Left renal cortex interstitium (tissue), 4 donors: ENCODE data around the gene NTN1. TPM values are rescaled to one million over a fixed set of nuclear protein-coding genes. Genes with fewer than 3 reads are reported as not detected.
"Not testable (repeated sequence)": the region's sequence is repeated elsewhere in the genome, so short reads cannot be mapped to it uniquely, and the experiment has no call there.

Source experiments
- DNase-seq, 4 donors: peaks; one replicate each; pipeline ENCODE4 v3.0.0-alpha.2; 2013; ENCODE audit warnings: low read depth in 4 of 4, low spot score in 2 of 4, missing footprints in 1 of 4
- polyA plus RNA-seq, 4 donors: library from polyadenylated mRNA; unstranded; fragments of 120-200 nt; gene quantifications; one replicate each; pipeline ENCODE4 v1.2.1, GENCODE V29; 2013; ENCODE audit not compliant: insufficient read length in 4 of 4

The NTN1 gene
- polyA plus RNA-seq, 4 donors = 2.1 to 10.4 (median 5.7) TPM

- DNase-seq = no peak
These were observed 218.7 kb downstream of the NTN1 start for GRCh38 chr17:9239793-9240658.

DNA sequence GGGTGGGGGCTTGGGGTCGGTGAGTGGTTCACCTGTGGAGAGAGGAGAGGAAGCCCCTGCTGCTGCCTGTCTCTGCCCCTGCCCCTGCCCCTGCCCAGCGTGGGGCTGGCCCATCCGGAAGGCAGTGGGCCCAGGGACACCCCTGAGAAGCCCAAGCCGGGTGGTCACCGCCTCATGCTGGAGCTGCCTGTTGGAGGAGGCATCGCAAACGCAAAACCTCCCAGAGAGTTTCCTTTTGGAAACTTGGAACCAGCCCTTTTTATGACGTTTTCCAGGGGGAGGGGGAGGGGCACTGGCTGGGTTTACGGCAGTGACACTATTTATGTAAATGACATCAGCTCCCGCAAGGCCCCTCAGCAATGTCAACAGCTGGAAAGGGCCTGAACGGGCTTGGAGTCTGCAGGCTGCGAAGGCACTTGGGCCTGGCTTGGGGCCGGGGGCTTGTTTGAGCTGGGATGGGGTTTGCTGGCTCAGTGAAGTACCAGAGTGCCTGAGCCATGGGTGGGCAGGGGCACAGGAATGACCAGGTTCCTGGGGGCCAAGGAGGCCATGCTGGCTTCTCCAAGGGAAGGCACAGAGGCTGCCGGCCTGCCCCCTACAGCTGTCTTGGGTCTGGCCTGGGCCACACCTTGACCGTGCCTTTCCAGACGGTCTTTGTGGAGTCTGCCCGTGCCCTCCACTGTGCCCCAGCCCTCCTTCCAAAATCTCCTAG lies 219.5 kb downstream of the NTN1 start:
- peak in 3 of 4 donors; percentile 70 to 76 (median 74) for DNase-seq

DNA sequence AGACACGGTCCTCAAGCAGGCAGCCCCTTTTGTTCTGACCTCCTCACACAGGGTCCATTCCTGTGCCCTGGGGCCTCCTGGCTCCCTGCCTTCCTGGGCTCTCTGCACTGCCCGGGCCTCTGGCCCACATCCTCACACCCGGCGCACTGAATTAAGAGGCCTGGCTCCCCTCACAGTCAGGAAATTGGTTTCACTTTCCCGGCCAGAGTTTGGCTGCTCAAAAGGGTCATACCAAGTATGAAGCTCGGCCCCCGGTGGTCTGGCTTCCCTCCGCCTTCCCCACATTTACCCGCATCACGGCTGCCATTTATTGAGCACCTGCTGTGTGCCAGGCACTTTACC lies 220.0 kb downstream of the NTN1 start:
- DNase-seq = no peak

DNA sequence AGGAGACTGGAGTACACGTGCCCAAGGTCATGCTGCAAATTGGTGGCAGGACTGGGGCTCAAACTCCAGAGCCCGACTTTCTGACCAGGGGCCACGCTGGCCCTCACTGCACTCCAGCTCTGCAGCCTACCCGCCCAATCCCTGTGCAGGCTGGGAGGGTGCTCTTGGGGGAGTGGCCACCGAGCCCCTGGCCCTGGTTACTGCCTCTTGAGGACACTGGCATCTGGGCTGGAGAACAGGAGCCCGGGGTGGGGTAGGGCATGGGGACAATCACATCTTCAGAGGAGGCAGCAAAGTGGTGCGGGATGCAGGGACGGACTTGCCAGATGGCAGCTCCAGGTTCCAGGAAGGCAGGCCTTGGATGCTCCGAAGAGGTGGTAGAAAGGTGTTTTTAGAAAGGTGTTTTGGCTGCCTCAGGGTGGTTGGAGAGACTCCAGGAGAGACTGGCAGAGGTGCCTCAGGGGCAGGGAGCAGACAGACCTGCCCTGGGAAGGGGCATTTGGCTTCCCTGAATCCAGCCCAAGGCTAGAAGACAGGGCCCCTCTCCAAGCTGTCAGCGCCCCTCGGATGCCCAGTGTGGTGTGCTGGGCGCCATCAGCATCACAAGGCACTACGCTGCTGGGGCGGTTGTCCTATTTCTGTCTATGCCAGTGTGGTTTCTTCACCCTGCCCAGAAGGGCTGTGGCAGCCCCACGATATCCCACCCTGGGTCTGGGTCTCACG lies 220.6 kb downstream of the NTN1 start:
- DNase-seq = no peak

DNA sequence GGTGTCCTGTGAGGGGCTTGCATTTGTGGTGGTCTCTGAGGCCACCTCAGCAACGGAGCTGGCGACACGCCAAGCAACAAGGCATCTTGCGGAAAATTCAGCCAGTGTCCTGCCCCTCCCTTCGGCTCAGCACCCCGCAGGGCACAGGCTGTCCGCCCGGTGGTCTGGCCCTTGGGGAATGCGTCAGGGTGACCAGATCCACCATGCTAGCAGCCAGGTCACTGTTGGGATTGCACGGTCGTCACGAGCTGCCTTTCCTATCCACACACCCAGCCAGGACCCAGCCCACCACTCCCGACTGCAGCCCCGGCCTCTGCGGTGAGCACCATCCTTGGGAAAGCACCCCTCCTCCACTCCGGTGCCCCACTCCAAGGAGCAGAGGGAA lies 221.2 kb downstream of the NTN1 start:
- no peak for DNase-seq

- no peak for DNase-seq
These were observed 221.7 kb downstream of the NTN1 start for GRCh38 chr17:9242983-9243382.

- no peak for DNase-seq
These were observed 223.0 kb downstream of the NTN1 start for GRCh38 chr17:9244066-9245052.

- no peak for DNase-seq
These were observed 226.2 kb downstream of the NTN1 start for GRCh38 chr17:9247401-9247938.

DNA sequence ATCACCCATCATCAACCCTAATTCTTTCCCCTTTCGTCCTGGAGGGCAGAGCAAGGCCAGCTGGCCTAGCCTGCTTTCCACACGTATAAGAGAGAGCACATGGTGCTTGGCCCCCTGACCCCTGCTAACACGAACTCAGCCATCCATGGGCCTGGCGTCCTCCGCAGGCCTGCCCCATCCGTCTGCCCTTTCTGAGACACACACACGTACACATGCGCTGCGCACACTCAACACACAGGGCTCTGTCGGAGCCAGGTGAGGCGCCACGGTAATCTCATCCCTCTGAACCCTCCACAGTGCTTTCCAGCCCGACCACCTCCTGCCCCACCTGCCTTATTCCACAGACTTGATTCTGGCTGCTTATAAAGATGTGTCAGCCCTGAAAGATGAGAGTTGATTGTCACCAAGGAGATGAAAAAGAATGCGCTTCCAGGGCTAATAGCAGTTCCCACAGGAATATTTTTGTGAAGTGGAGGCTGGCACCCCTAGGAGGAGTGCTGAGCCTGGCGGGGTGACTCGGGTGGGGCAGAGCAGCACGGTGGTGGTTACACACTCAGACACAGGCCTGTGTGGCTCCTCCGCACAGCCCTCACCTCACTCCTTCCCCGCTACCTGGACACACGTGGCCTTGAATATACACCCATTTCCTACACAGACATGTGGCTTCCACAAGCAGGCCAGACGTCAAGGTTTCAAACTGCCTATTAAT lies 228.1 kb downstream of the NTN1 start:
- DNase-seq = no peak

- DNase-seq = no peak
These were observed 230.0 kb downstream of the NTN1 start for GRCh38 chr17:9251273-9251672.

DNA sequence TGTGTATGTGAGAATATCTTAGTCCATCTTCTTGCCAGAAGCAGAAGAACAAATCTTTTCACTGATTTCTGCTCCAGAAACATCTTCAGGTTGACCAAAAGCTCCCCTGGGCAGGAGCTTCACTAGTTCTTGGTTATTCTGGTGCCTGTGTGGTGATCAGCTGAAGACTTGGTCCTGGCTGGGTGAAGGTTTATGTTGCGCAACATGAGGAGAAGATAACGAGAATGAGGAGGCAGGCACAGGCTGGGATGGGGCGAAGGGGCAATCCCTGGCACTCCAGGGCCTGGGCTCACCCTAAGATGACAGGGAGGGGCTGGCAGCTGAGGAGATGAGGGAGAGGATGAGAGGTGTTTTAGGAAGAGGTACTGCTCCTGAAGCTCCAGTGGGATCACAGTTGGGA lies 232.0 kb downstream of the NTN1 start:
- no peak for DNase-seq

DNA sequence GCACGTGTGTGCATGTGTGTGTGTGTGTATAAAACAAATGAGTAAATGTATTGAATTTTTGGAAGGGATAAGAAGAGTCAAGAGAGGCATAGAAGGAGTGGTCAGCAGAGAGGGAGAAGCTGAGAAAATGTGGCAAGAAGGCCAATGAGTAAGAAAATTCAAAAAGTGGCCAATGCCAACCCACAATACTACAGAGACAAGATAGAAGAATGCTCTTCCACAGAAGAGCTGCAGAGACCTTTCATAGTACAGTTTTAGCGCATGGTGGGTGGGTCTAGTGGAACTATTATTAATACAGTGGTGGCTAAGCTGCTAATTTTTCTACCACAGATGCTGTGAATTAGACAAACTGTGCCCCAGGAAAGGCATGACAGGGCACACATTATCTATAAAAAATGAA lies 233.5 kb downstream of the NTN1 start:
- DNase-seq = no peak

DNA sequence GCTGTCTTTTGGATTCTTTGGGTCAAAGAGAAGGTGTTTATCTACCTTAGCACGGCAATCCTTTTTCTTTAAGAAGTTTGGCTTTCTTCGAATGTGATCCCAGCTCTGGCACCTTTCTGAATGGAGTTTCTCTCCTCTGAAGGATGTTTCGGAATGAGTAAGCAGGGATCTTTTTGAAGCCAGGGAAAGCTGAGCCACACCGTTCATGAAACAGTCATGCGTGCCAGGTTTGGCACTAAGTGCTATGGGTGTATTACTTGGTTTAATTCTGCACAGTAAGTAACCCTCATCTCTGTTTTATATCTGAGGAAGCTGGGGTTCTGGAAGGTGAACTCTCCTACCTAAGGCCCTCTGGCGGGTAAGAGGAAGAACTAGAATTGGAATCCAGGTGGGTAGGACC lies 234.5 kb downstream of the NTN1 start:
- no peak for DNase-seq

GRCh38 chr17:9256361-9256750 lies 235.0 kb downstream of the NTN1 start:
- no peak for DNase-seq

DNA sequence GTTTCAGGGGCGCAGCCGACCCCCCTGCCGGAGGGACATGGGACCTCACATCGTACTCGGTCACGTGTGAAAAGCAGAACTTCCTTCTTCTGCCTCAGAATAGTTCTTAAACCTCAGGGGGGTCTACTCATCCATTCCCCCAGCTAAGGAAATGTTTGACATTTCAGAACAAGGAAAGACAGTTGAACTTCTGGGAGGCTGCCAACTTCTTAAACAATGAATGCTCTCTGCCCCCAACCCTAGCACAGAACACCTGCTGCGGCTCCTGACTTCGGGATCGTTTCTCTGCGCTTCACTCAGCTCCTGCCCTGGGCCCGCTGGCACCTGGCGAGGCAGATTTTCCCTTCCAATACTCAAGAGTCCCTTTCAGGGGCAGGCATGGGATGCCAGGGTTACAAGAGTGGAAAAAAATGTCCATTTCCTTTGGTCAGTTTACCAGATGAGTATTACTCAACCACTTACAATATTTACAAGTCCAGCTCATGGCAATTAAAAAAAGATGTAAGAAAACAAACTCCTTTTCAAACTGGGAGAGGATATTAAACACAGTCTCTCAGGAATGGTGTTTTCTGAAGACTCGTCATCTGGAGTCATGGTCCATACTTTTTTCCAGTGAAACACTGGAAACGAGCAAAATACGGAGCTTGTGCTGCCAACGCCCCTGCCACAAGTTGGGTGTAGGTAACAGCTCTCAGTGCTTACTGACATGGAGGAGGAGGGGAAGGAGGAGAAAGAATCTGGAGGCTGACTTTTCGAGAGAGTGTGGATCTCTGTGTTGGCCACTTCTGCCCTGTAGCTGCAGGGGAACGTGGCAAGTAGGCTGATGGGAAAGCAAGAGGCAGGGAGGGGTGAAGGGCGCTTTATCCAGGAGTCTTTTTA lies 235.7 kb downstream of the NTN1 start:
- no peak for DNase-seq

DNA sequence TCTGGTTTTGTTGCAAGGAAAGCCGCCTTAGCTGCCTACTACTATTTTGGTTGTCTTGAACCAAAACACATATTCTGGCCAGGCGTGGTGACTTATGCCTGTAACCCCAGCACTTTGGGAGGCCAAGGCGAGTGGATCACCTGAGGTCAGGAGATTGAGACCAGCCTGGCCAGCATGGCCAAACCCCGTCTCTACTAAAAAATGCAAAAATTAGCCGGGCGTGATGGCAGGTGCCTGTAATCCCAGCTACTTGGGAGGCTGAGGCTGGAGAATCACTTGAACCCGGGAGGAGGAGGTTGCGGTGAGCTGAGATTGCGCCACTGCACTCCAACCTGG lies 236.3 kb downstream of the NTN1 start:
- DNase-seq = not testable (repeated sequence)

DNA sequence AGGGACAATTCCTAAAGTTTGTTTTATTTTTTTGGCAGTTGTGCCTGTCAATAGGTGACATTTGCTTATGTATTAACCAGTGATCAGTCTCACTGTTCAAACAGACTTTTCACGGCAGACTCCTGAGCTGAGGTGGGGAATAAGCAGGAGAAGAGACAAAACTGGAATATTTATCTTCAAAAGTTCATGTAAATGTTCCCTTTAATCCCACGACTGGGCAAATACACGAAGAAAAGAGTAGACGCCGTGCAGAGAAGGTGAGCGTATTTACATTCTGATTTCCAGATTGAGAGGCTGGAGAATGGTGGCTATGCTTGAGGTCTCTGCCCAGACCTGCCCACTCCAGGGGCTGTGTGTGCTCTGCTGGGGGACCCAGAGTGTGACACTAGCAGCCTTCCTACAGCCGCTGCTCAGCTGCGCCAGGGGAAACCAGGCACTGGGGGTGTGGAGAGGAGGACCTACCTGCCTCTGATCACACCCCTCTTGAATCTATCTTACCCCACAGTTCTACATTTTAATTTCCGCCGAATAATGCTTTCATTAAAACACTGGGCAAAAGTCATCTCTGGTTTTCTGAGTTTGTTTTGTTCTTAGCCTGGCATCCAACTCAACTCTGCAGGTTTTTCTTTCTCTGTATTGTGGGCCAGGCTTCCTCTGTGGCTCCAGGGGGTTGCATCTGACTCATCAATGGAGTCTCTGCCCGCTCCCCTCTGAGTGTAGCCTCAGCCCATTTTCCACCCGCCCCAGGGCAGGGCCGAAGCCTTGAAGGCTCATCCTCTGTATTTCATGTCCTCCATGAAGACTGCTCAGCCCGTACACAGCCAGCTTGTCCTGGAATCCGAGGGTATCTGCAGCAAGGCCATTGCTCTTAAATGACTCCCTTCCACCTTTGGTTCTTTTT lies 237.1 kb downstream of the NTN1 start:
- no peak for DNase-seq

DNA sequence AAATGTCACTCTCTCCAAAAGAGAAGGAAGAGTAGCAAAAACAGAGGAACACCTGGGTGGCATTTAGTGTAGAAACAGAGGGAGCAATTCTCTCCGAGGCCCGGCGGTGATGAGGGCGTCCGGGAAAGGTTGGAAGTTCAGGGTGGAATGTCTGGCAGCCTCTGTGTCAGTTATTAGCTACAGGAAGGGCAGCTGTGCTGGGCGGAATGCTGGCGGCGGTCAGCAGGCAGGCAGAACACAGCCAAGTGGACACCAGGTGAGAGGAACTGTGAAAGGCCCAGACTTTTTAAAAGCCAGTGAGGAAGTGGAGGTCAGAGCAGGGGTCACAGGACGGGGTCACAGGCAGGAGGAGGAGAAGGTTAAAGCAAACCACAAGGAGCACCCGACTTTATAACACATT lies 238.1 kb downstream of the NTN1 start:
- no peak for DNase-seq
